ENCODE measurements around the gene CXXC5. TPM values are rescaled to one million over a fixed set of nuclear protein-coding genes. Genes with fewer than 3 reads are reported as not detected.

The CXXC5 gene
- total and polyA plus RNA-seq, 9 of the 15 experiments (the other 6 are each of a cell fraction or from before 2014, with no cell fraction given) = 1.9 to 123 (median 45.8) TPM

- TF ChIP-seq SPI1 (IDR thresholded peaks at IDR 0.05; ENCODE audit: borderline replicate concordance, low read depth, low read length) (peak; percentile 90), JUND (IDR thresholded peaks at IDR 0.05; ENCODE audit: borderline replicate concordance, low read depth, low read length) (peak; percentile 57; the same call in 1 of the 2 replicates), JUND (tag; IDR thresholded peaks at IDR 0.05; ENCODE audit: borderline replicate concordance, low read depth, low read length) (no peak; the same call in 2 of the 3 replicates), LEF1 (IDR thresholded peaks at IDR 0.05) (no peak), ZNF644 (tag; IDR thresholded peaks at IDR 0.05; ENCODE audit: low read depth) (no peak), POU5F1 (IDR thresholded peaks at IDR 0.05; ENCODE audit: borderline replicate concordance, low read depth, low read length, partially characterized antibody) (no peak), PTRF (tag; IDR thresholded peaks at IDR 0.05) (no peak), CTBP1 (IDR thresholded peaks at IDR 0.05; ENCODE audit: borderline replicate concordance) (peak; percentile 71), NFIC (IDR thresholded peaks at IDR 0.05) (peak; percentile 96), GABPA (tag; conservative IDR thresholded peaks at IDR 0.05; ENCODE audit: low read depth) (no peak), ZNF134 (CRISPR knock-in tag; conservative IDR thresholded peaks at IDR 0.05) (0 out of 2 replicates have a peak, but pooled peaks have one; percentile 15), FOXK1 (CRISPR knock-in tag; IDR thresholded peaks at IDR 0.05; ENCODE audit: borderline replicate concordance) (no peak), MAFK (IDR thresholded peaks at IDR 0.05; ENCODE audit: low read length) (no peak), ARID4B (CRISPR knock-in tag; IDR thresholded peaks at IDR 0.05) (peak; percentile 88)
- TF ChIP-seq, protein P1, sequence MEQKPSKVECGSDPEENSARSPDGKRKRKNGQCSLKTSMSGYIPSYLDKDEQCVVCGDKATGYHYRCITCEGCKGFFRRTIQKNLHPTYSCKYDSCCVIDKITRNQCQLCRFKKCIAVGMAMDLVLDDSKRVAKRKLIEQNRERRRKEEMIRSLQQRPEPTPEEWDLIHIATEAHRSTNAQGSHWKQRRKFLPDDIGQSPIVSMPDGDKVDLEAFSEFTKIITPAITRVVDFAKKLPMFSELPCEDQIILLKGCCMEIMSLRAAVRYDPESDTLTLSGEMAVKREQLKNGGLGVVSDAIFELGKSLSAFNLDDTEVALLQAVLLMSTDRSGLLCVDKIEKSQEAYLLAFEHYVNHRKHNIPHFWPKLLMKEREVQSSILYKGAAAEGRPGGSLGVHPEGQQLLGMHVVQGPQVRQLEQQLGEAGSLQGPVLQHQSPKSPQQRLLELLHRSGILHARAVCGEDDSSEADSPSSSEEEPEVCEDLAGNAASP (IDR thresholded peaks at IDR 0.05) = no peak
- TF ChIP-seq, protein P2, sequence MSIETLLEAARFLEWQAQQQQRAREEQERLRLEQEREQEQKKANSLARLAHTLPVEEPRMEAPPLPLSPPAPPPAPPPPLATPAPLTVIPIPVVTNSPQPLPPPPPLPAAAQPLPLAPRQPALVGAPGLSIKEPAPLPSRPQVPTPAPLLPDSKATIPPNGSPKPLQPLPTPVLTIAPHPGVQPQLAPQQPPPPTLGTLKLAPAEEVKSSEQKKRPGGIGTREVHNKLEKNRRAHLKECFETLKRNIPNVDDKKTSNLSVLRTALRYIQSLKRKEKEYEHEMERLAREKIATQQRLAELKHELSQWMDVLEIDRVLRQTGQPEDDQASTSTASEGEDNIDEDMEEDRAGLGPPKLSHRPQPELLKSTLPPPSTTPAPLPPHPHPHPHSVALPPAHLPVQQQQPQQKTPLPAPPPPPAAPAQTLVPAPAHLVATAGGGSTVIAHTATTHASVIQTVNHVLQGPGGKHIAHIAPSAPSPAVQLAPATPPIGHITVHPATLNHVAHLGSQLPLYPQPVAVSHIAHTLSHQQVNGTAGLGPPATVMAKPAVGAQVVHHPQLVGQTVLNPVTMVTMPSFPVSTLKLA (conservative IDR thresholded peaks at IDR 0.05) = peak; percentile 33 to 80; a peak in 2 of 4 replicates
- TF ChIP-seq, protein P3, sequence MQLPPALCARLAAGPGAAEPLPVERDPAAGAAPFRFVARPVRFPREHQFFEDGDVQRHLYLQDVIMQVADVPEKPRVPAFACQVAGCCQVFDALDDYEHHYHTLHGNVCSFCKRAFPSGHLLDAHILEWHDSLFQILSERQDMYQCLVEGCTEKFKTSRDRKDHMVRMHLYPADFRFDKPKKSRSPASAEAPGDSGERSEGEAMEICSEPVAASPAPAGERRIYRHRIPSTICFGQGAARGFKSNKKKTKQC (CRISPR knock-in tag; IDR thresholded peaks at IDR 0.05) = 0 out of 2 replicates have a peak, but pooled peaks have one; percentile 19
- TF ChIP-seq, protein P4, sequence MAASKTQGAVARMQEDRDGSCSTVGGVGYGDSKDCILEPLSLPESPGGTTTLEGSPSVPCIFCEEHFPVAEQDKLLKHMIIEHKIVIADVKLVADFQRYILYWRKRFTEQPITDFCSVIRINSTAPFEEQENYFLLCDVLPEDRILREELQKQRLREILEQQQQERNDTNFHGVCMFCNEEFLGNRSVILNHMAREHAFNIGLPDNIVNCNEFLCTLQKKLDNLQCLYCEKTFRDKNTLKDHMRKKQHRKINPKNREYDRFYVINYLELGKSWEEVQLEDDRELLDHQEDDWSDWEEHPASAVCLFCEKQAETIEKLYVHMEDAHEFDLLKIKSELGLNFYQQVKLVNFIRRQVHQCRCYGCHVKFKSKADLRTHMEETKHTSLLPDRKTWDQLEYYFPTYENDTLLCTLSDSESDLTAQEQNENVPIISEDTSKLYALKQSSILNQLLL (CRISPR knock-in tag; IDR thresholded peaks at IDR 0.05; ENCODE audit: borderline replicate concordance) = no peak
Observed at GRCh38 chr5:139635606-139636206, 12.4 kb upstream of the CXXC5 start (continued).

Data from K562 (cell line).